Testis (tissue), 2 donors: ENCODE results near the gene P2RX5.

Experiments
- CTCF ChIP-seq, 3 experiments: fragments of 450-650 bp in 2 of 3; fragments of 200-600 bp in 1 of 3; sonication (generic) in 1 of 3; IDR thresholded peaks; one replicate each; pipeline ENCODE4 v1.5.1; 2016 to 2019; ENCODE audit warnings: antibody characterized with exemption in 3 of 3, mild to moderate bottlenecking in 2 of 3, moderate library complexity in 1 of 3
- POLR2A ChIP-seq: fragments of 450-650 bp; IDR thresholded peaks from one replicate; pipeline ENCODE4 v1.6.1; 2017; ENCODE audit warnings: antibody characterized with exemption, mild to moderate bottlenecking, moderate library complexity

- TF ChIP-seq CTCF (IDR thresholded peaks at IDR 0.05), result no peak
- TF ChIP-seq POLR2A, result no peak
These were observed 32.6 kb downstream of the P2RX5 start for GRCh38 chr17:3663102-3664011.
